RWPE2 (cell line): ENCODE results near the gene RAF1.
"Not testable (repeated sequence)": the region's sequence is repeated elsewhere in the genome, so short reads cannot be mapped to it uniquely, and the experiment has no call there.

ENCODE experiments used
- ATAC-seq: fragments of 200-7000 bp; cut with Tn5 transposase; 3 replicates; pipeline ENCODE4 v1.9.1; 2021; ENCODE audit warnings: low read depth
- DNase-seq: peaks from one replicate; pipeline ENCODE4 v3.0.0-alpha.2; 2020; ENCODE audit warnings: low spot score
- H3K27ac ChIP-seq: fragments of 450-650 bp; 2 replicates; pipeline ENCODE4 v1.5.1; 2017; ENCODE audit warnings: mild to moderate bottlenecking; ENCODE audit not compliant: poor library complexity, severe bottlenecking
- H3K27me3 ChIP-seq: fragments of 250-450 bp; sonication (Bioruptor Pico); 2 replicates; pipeline ENCODE4 v1.5.1; 2021; ENCODE audit warnings: mild to moderate bottlenecking, moderate library complexity; ENCODE audit not compliant: insufficient read depth, poor library complexity, severe bottlenecking
- H3K36me3 ChIP-seq: fragments of 250-450 bp; sonication (Bioruptor Pico); 2 replicates; pipeline ENCODE4 v1.5.1; 2020; ENCODE audit warnings: low read depth, mild to moderate bottlenecking, moderate library complexity
- H3K4me1 ChIP-seq: fragments of 250-450 bp; sonication (Bioruptor Pico); 2 replicates; pipeline ENCODE4 v1.5.1; 2021; ENCODE audit warnings: mild to moderate bottlenecking, moderate library complexity; ENCODE audit not compliant: insufficient read depth, poor library complexity, severe bottlenecking
- H3K4me3 ChIP-seq: fragments of 250-450 bp; sonication (Bioruptor Pico); 2 replicates; pipeline ENCODE4 v1.5.1; 2021; ENCODE audit warnings: mild to moderate bottlenecking, moderate library complexity; ENCODE audit not compliant: severe bottlenecking
- H3K9me3 ChIP-seq: fragments of 250-450 bp; sonication (Bioruptor Pico); 2 replicates; pipeline ENCODE4 v1.5.1; 2021; ENCODE audit warnings: mild to moderate bottlenecking, moderate library complexity; ENCODE audit not compliant: severe bottlenecking
- CTCF ChIP-seq: fragments of 450-650 bp; IDR thresholded peaks from one replicate; pipeline ENCODE4 v1.5.1; 2017; ENCODE audit warnings: mild to moderate bottlenecking, moderate library complexity; ENCODE audit not compliant: poor library complexity, severe bottlenecking

RAF1 gene

GRCh38 chr3:12679468-12679867 lies 15.6 kb upstream of the RAF1 start:
- DNase-seq (peak; percentile 80), ATAC-seq (peak; percentile 96)
- no peak overlapping the region for H3K4me3 ChIP-seq
- H3K9me3 ChIP-seq: no peaks in the 10 kb centered on the region
- H3K36me3 ChIP-seq: no peaks in the 10 kb centered on the region
- H3K27ac ChIP-seq: peak overlapping the region; percentile 33
- peaks cover 6% of the 10 kb centered on the region for H3K4me1 ChIP-seq
- TF ChIP-seq CTCF: no peak
- H3K27me3 ChIP-seq: no peaks in the 10 kb centered on the region

GRCh38 chr3:12677616-12678015 lies 13.7 kb upstream of the RAF1 start:
- DNase-seq (no peak), ATAC-seq (no peak)
- no peak for TF ChIP-seq CTCF
- Histone ChIP-seq H3K9me3 (no peaks in the 10 kb centered on the region), H3K36me3 (no peaks in the 10 kb centered on the region), H3K27ac (no peak overlapping the region), H3K4me1 (peaks cover 6% of the 10 kb centered on the region), H3K27me3 (no peaks in the 10 kb centered on the region), H3K4me3 (no peak overlapping the region)

GRCh38 chr3:12675115-12675810 lies 11.3 kb upstream of the RAF1 start:
- Histone ChIP-seq H3K36me3 (no peaks in the 10 kb centered on the region), H3K9me3 (no peaks in the 10 kb centered on the region), H3K27ac (no peak overlapping the region), H3K4me1 (no peaks in the 10 kb centered on the region), H3K27me3 (no peaks in the 10 kb centered on the region), H3K4me3 (no peak overlapping the region)
- no peak for TF ChIP-seq CTCF
- DNase-seq (no peak), ATAC-seq (no peak)

- not testable (repeated sequence) for ATAC-seq, DNase-seq, H3K9me3 ChIP-seq, H3K36me3 ChIP-seq, H3K27ac ChIP-seq, H3K27me3 ChIP-seq, H3K4me1 ChIP-seq, H3K4me3 ChIP-seq
Observed at GRCh38 chr3:12673956-12674736, 10.2 kb upstream of the RAF1 start.

- no peaks in the 10 kb centered on the region for H3K4me1 ChIP-seq
- no peak overlapping the region for H3K27ac ChIP-seq
- ATAC-seq (no peak), DNase-seq (no peak)
- no peak overlapping the region for H3K4me3 ChIP-seq
- H3K27me3 ChIP-seq: no peaks in the 10 kb centered on the region
- no peak for TF ChIP-seq CTCF
- H3K36me3 ChIP-seq: no peaks in the 10 kb centered on the region
- no peaks in the 10 kb centered on the region for H3K9me3 ChIP-seq
Observed at GRCh38 chr3:12671120-12671450, 7.2 kb upstream of the RAF1 start.
